Stimulated activated naive B cell treated with anti-CD40 and anti-IgM and Interleukin-4, amounts not matched to agents 10 μg/mL and 1 μg/mL and 100 μg/mL, for 72 hours (primary cell): ENCODE measurements around the gene SNX5.

Experiments used
- ATAC-seq, 2 donors: fragments of 150-1000 bp; cut with Tn5 transposase; replicated peaks; 2 replicates each; pipeline ENCODE4 v1.10.0; 2021; ENCODE audit warnings: moderate library complexity in 1 of 2
- DNase-seq: peaks from one replicate; pipeline ENCODE4 v3.0.0; 2021
- H3K27ac Mint-ChIP-seq: one replicate; pipeline ENCODE4 v1.8.0; 2022; ENCODE audit warnings: mild to moderate bottlenecking, mixed read lengths
- H3K27me3 Mint-ChIP-seq, 2 donors: one replicate each; pipeline ENCODE4 v1.8.0; 2022; ENCODE audit warnings: mixed read lengths in 2 of 2
- H3K36me3 Mint-ChIP-seq, 2 donors: one replicate each; pipeline ENCODE4 v1.8.0; 2022; ENCODE audit warnings: mixed read lengths in 2 of 2, mild to moderate bottlenecking in 1 of 2
- H3K4me1 Mint-ChIP-seq, 2 donors: one replicate each; pipeline ENCODE4 v1.8.0; 2022; ENCODE audit warnings: mixed read lengths in 2 of 2, mild to moderate bottlenecking in 1 of 2
- H3K4me3 Mint-ChIP-seq, 2 donors: one replicate each; pipeline ENCODE4 v1.8.0; 2022; ENCODE audit warnings: mild to moderate bottlenecking in 2 of 2, mixed read lengths in 2 of 2, moderate library complexity in 1 of 2
- H3K9me3 Mint-ChIP-seq, 2 donors: one replicate each; pipeline ENCODE4 v1.8.0; 2022; ENCODE audit warnings: mixed read lengths in 2 of 2, mild to moderate bottlenecking in 1 of 2

Gene SNX5

GRCh38 chr20:18003897-18004296, 35.3 kb upstream of the SNX5 start:
- H3K27me3 Mint-ChIP-seq = no peaks in the 10 kb centered on the region
- H3K36me3 Mint-ChIP-seq = no peaks in the 10 kb centered on the region
- peak; percentile 77 to 84 for ATAC-seq
- DNase-seq = peak; percentile 65
- peaks cover 28 to 47% of the 10 kb centered on the region in 2 donors for H3K4me1 Mint-ChIP-seq
- H3K27ac Mint-ChIP-seq = peak overlapping the region; percentile 97
- no peaks in the 10 kb centered on the region for H3K9me3 Mint-ChIP-seq
- H3K4me3 Mint-ChIP-seq = peak overlapping the region; percentile 70 to 71

DNA sequence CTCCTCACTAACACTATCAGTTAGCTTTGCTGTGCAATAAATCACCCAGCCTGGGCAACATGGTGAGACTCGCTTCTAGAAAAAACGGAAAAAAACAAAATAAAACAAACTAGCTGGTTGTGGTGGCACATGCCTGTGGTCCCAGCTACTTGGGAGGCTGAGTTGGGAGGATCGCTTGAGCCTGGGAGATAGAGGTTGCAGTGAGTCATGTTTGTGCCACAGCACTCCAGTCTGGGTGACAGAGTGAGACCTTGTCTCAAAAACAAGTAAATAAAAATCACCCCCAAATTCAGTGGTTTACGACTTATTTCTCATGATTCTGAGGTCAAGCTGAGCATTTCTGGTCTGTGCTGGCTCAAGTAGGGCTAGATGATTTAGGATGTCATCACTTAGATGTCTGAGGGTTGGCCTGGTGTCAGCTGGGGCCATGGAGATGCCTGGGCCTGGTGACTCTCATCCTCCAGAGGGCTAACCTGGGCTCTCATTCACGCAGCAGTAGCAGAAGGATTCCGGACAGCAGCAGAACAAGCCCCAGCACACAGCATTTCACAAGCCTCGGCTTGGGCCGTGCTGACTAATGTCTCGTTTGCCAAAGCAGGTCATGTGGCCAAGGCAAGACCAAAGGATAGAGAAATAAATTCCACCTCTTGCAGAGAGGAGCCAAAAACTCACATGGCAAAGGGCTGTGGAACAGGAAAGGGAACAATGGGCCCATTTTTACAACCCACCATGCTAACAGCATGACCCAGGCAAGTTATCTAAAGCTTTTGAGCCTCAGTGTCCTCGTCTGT, 32.7 kb upstream of the SNX5 start:
- no peak overlapping the region for H3K4me3 Mint-ChIP-seq
- DNase-seq = no peak
- H3K9me3 Mint-ChIP-seq = no peaks in the 10 kb centered on the region
- H3K27me3 Mint-ChIP-seq = no peaks in the 10 kb centered on the region
- ATAC-seq = no peak
- peaks cover 40 to 49% of the 10 kb centered on the region in 2 donors for H3K4me1 Mint-ChIP-seq
- H3K36me3 Mint-ChIP-seq = no peaks in the 10 kb centered on the region
- peak overlapping the region; percentile 59 for H3K27ac Mint-ChIP-seq

- Mint-ChIP-seq H3K27ac (peak overlapping the region; percentile 6), H3K9me3 (no peaks in the 10 kb centered on the region), H3K4me3 (no peak overlapping the region), H3K27me3 (no peaks in the 10 kb centered on the region), H3K36me3 (no peaks in the 10 kb centered on the region), H3K4me1 (peaks cover 31 to 40% of the 10 kb centered on the region in 2 donors)
- ATAC-seq (no peak), DNase-seq (no peak)
These were observed 31.0 kb upstream of the SNX5 start for GRCh38 chr20:17999566-17999965.

GRCh38 chr20:17998446-17998845, 29.9 kb upstream of the SNX5 start:
- no peak overlapping the region for H3K4me3 Mint-ChIP-seq
- ATAC-seq (peak; percentile 31 to 38), DNase-seq (no peak)
- no peaks in the 10 kb centered on the region for H3K9me3 Mint-ChIP-seq
- H3K36me3 Mint-ChIP-seq = no peaks in the 10 kb centered on the region
- peak overlapping the region; percentile 2 for H3K27ac Mint-ChIP-seq
- no peaks in the 10 kb centered on the region for H3K27me3 Mint-ChIP-seq
- peaks cover 25 to 32% of the 10 kb centered on the region in 2 donors for H3K4me1 Mint-ChIP-seq

GRCh38 chr20:17995967-17996819, 27.6 kb upstream of the SNX5 start:
- Mint-ChIP-seq H3K4me3 (no peak overlapping the region), H3K36me3 (peaks cover 0 to 7% of the 10 kb centered on the region in 2 donors), H3K4me1 (peaks cover 30 to 43% of the 10 kb centered on the region in 2 donors), H3K27me3 (no peaks in the 10 kb centered on the region), H3K27ac (no peak overlapping the region), H3K9me3 (no peaks in the 10 kb centered on the region)
- DNase-seq = peak; percentile 49
- peak; percentile 44 to 49 for ATAC-seq

GRCh38 chr20:17993546-17993945, 25.0 kb upstream of the SNX5 start:
- no peaks in the 10 kb centered on the region for H3K9me3 Mint-ChIP-seq
- H3K27me3 Mint-ChIP-seq = no peaks in the 10 kb centered on the region
- no peak for ATAC-seq
- peaks cover 0 to 24% of the 10 kb centered on the region in 2 donors for H3K36me3 Mint-ChIP-seq
- H3K27ac Mint-ChIP-seq = peak overlapping the region; percentile 37
- DNase-seq = no peak
- peaks cover 24 to 40% of the 10 kb centered on the region in 2 donors for H3K4me1 Mint-ChIP-seq
- no peak overlapping the region for H3K4me3 Mint-ChIP-seq

GRCh38 chr20:17992847-17993513, 24.4 kb upstream of the SNX5 start:
- Mint-ChIP-seq H3K4me1 (peaks cover 21 to 36% of the 10 kb centered on the region in 2 donors), H3K36me3 (peaks cover 2 to 29% of the 10 kb centered on the region in 2 donors), H3K27me3 (no peaks in the 10 kb centered on the region), H3K4me3 (no peak overlapping the region), H3K27ac (peak overlapping the region; percentile 75), H3K9me3 (no peaks in the 10 kb centered on the region)
- ATAC-seq = no peak
- no peak for DNase-seq

GRCh38 chr20:17992224-17992637, 23.6 kb upstream of the SNX5 start:
- H3K36me3 Mint-ChIP-seq = peaks cover 7 to 34% of the 10 kb centered on the region in 2 donors
- DNase-seq (peak; percentile 44), ATAC-seq (peak; percentile 83 to 84)
- H3K27ac Mint-ChIP-seq = peak overlapping the region; percentile 86
- no peaks in the 10 kb centered on the region for H3K27me3 Mint-ChIP-seq
- H3K4me3 Mint-ChIP-seq = peak overlapping the region; percentile 39 to 67
- H3K4me1 Mint-ChIP-seq = peaks cover 16 to 31% of the 10 kb centered on the region in 2 donors
- no peaks in the 10 kb centered on the region for H3K9me3 Mint-ChIP-seq

DNA sequence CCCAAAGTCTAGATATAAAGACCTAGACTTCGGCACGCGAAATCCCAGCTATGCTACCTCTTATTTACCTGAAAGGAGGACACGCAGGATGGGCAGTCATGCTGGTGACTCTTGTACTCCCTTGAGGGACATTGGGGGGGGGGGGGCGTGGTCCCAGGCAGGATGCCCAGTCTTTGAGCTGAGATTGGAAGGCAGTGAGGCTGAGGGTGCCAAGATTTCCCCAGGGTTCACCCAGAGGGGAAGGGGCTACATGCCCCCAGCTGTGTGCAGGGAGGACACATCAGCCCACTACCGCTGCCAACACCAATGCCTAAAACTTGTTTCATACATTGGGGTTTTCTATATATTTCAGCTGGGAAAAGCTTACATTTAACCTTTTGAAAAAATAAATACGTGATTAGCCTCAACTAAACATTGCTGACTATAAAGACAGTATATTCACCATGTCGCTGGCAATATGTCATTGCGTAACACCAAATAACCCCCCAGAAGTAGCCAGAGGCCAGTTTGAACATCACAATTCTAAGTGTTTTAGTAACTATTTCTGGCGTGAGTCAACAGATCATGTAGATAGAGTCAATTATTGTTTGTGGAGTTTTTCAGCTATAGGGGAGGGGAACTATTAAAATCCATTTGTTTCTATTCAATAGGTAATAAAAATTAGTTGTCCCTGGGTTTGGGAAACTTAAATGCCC, 21.8 kb upstream of the SNX5 start:
- ATAC-seq (no peak), DNase-seq (no peak)
- H3K4me1 Mint-ChIP-seq = peaks cover 9 to 18% of the 10 kb centered on the region in 2 donors
- H3K27me3 Mint-ChIP-seq = no peaks in the 10 kb centered on the region
- H3K9me3 Mint-ChIP-seq = no peaks in the 10 kb centered on the region
- no peak overlapping the region for H3K27ac Mint-ChIP-seq
- no peak overlapping the region for H3K4me3 Mint-ChIP-seq
- H3K36me3 Mint-ChIP-seq = peaks cover 7 to 34% of the 10 kb centered on the region in 2 donors

GRCh38 chr20:17987988-17988387, 19.4 kb upstream of the SNX5 start:
- H3K4me1 Mint-ChIP-seq = peaks cover 8 to 22% of the 10 kb centered on the region in 2 donors
- DNase-seq = no peak
- no peak overlapping the region for H3K4me3 Mint-ChIP-seq
- H3K27ac Mint-ChIP-seq = no peak overlapping the region
- H3K27me3 Mint-ChIP-seq = no peaks in the 10 kb centered on the region
- no peak for ATAC-seq
- peaks cover 13 to 43% of the 10 kb centered on the region in 2 donors for H3K36me3 Mint-ChIP-seq
- H3K9me3 Mint-ChIP-seq = no peaks in the 10 kb centered on the region

DNA sequence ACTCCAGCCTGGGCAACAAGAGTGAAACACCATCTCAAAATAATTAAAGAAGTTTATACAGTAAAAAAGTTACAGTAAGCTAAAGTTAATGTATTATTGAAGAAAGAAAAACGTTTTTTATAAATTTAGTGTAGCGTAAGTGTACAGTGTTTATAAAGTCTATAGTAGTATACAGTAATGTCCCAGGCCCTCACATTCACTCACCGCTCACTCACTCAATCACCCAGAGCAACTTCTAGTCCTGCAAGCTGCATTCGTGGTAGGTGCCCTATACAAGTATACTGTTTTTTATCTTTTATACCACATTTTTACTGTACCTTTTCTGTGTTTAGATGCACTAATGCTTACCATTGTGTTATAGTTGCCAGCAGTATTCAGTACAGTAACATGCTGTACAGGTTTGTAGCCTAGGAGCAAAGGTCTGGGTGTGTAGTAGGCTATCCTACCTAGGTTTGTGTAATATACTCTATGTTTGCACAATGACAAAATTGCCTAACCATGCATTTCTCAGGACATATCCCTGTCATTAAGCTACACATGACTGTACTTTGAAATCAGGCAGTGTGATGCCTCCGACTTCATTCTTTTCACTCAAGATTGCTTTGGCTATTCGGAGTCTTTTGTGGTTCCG, 16.9 kb upstream of the SNX5 start:
- DNase-seq (no peak), ATAC-seq (no peak)
- H3K4me3 Mint-ChIP-seq = no peak overlapping the region
- no peaks in the 10 kb centered on the region for H3K27me3 Mint-ChIP-seq
- peaks cover 6 to 20% of the 10 kb centered on the region in 2 donors for H3K4me1 Mint-ChIP-seq
- H3K36me3 Mint-ChIP-seq = peaks cover 21 to 46% of the 10 kb centered on the region in 2 donors
- H3K27ac Mint-ChIP-seq = no peak overlapping the region
- H3K9me3 Mint-ChIP-seq = no peaks in the 10 kb centered on the region

- DNase-seq (no peak), ATAC-seq (no peak)
- Mint-ChIP-seq H3K27me3 (no peaks in the 10 kb centered on the region), H3K4me1 (peaks cover 23 to 48% of the 10 kb centered on the region in 2 donors), H3K36me3 (peaks cover 44 to 45% of the 10 kb centered on the region in 2 donors), H3K9me3 (no peaks in the 10 kb centered on the region), H3K27ac (no peak overlapping the region), H3K4me3 (no peak overlapping the region)
These were observed 7.7 kb upstream of the SNX5 start for GRCh38 chr20:17976305-17976704.

DNA sequence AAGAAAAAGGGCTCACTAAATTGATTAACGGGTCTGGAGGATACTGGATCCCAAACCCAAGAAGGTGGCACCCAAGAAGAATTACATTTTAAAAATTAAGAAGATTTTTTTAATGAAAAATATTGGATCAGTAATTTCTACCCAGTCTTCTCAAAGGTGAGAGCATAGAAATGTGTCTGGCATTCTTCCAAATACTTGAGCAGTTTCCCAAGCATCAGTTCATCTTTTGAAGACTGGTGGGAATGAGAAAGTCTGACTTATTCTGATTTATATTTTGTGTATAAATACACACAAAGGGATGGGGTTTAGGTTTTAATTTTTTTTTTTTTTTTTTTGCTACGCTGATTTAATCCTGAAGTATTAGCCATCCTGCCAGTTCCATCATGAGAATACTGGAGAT, 3.5 kb upstream of the SNX5 start:
- Mint-ChIP-seq H3K4me1 (peaks cover 25 to 50% of the 10 kb centered on the region in 2 donors), H3K36me3 (peaks cover 46 to 59% of the 10 kb centered on the region in 2 donors), H3K27me3 (no peaks in the 10 kb centered on the region), H3K27ac (peak overlapping the region; percentile 77), H3K9me3 (no peaks in the 10 kb centered on the region), H3K4me3 (peak overlapping the region; percentile 83 to 100)
- DNase-seq = no peak
- ATAC-seq = no peak
